PC-3 (cell line): Measurements from ENCODE around the gene ZFP90. TPM values are rescaled to one million over a fixed set of nuclear protein-coding genes. Genes with fewer than 3 reads are reported as not detected.

Experiments
- ATAC-seq: fragments of 200-7000 bp; cut with Tn5 transposase; 2 replicates; pipeline ENCODE4 v1.9.1; 2020; ENCODE audit warnings: mild to moderate bottlenecking, moderate library complexity
- BruUV-seq: library from RNA; stranded (reverse); fragments of 400-500 nt; replicated peaks from 2 replicates; lab custom pipeline; 2021; lab: Mats Ljungman, UMichigan
- CTCF ChIA-PET: fragments of 300-600 bp; sonication (Branson Sonifier 250); formaldehyde crosslinking; loops from one replicate; lab custom pipeline; 2022; ENCODE audit warnings: antibody characterized with exemption; lab: Charles Lee
- POLR2A ChIA-PET: fragments of 300-600 bp; sonication (Branson Sonifier 250); formaldehyde crosslinking; loops from one replicate; lab custom pipeline; 2022; ENCODE audit warnings: antibody characterized with exemption; ENCODE audit not compliant: unreplicated experiment; lab: Charles Lee
- DNase-seq: peaks from one replicate; pipeline ENCODE4 v3.0.0-alpha.2; 2015
- H2AFZ ChIP-seq: fragments of 300-600 bp; sonication (generic); 2 replicates; pipeline ENCODE4 v1.6.0; 2016; ENCODE audit warnings: antibody characterized with exemption, low read length
- H3F3A ChIP-seq: fragments of 300-600 bp; sonication (generic); one replicate; pipeline ENCODE4 v1.6.0; 2017; ENCODE audit warnings: antibody characterized with exemption, low read length, control low read depth, mild to moderate bottlenecking; ENCODE audit not compliant: unreplicated experiment
- H3K27ac ChIP-seq: fragments of 300-600 bp; sonication (generic); 2 replicates; pipeline ENCODE4 v1.5.1; 2016; ENCODE audit warnings: mild to moderate bottlenecking, low read length
- H3K27me3 ChIP-seq: fragments of 300-600 bp; sonication (generic); 2 replicates; pipeline ENCODE4 v1.6.1; 2016; ENCODE audit warnings: low read length, mixed read lengths
- H3K36me3 ChIP-seq: fragments of 300-600 bp; sonication (generic); 2 replicates; pipeline ENCODE4 v1.6.1; 2016; ENCODE audit warnings: low read depth, mixed run types, low read length, mixed read lengths
- H3K4me1 ChIP-seq: fragments of 300-600 bp; sonication (generic); 2 replicates; pipeline ENCODE4 v1.5.1; 2016; ENCODE audit warnings: low read length; ENCODE audit not compliant: insufficient read depth
- H3K4me2 ChIP-seq: fragments of 300-600 bp; sonication (generic); 2 replicates; pipeline ENCODE4 v1.6.0; 2016; ENCODE audit warnings: low read length
- H3K4me3 ChIP-seq: fragments of 300-600 bp; sonication (generic); 2 replicates; pipeline ENCODE4 v1.5.1; 2016; ENCODE audit warnings: mild to moderate bottlenecking, low read length, mixed read lengths
- H3K79me2 ChIP-seq: fragments of 300-600 bp; sonication (generic); 2 replicates; pipeline ENCODE4 v1.6.1; 2017; ENCODE audit warnings: low read length, mixed read lengths
- H3K9ac ChIP-seq: fragments of 300-600 bp; sonication (generic); 2 replicates; pipeline ENCODE4 v1.6.0; 2016; ENCODE audit warnings: mild to moderate bottlenecking, low read length
- H3K9me2 ChIP-seq: fragments of 300-600 bp; sonication (generic); replicated peaks from 2 replicates; pipeline ENCODE4 v1.6.1; 2016; ENCODE audit warnings: mixed run types, low read length, mixed read lengths
- H3K9me3 ChIP-seq: fragments of 300-600 bp; sonication (generic); 2 replicates; pipeline ENCODE4 v1.6.1; 2016; ENCODE audit warnings: low read length, mixed read lengths
- H4K20me1 ChIP-seq: fragments of 300-600 bp; sonication (generic); 2 replicates; pipeline ENCODE4 v1.6.1; 2016; ENCODE audit warnings: low read length, mixed read lengths
- EZH2 ChIP-seq: fragments of 300-600 bp; sonication (generic); IDR thresholded peaks from one replicate; pipeline ENCODE4 v1.6.1; 2017; ENCODE audit warnings: antibody characterized with exemption, mild to moderate bottlenecking, low read length; ENCODE audit not compliant: unreplicated experiment
- EZH2phosphoT487 ChIP-seq: fragments of 300-600 bp; sonication (generic); IDR thresholded peaks from 2 replicates; pipeline ENCODE4 v1.6.1; 2018; ENCODE audit warnings: mild to moderate bottlenecking, antibody characterized with exemption, low read length, borderline replicate concordance
- intact Hi-C: fragments of 100-400 bp; cut with micrococcal nuclease; formaldehyde crosslinking; loops from 2 replicates; pipeline ENCODE4 v1.9.0; 2023
- total RNA-seq: library from RNA; depleted of rRNA; stranded (reverse); fragments of >200 nt; gene quantifications from 2 replicates; pipeline ENCODE4 v1.2.3, GENCODE V29; 2014
- TF ChIP-seq, protein P1 (sequence below): fragments of 300-600 bp; sonication (generic); conservative IDR thresholded peaks from 2 replicates; pipeline ENCODE4 v1.5.1; 2017; ENCODE audit warnings: antibody characterized with exemption, low read depth, mild to moderate bottlenecking, low read length

The ZFP90 gene
- total RNA-seq, 1 experiment from 2014 or later = 18.9 TPM

DNA sequence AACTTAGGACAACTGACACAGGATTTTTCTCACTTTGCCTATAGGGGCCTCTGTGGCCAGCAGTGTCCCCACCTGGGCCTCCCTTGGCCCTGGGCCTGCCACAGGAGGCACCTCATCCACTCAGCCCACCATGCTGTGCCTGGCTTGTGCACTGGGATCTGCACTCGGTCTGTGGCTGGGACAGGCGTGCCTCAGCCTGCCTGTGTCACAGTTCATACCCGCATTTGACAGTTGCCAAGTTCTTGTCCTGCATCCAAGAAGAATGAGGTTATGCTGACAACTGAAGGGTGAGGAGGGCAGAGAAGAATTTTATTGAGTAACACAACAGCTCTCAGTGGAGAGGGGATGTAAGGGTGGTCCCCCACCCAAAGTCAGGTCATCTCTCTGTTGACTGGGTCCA, 36.0 kb downstream of the ZFP90 start:
- H3K9me3 ChIP-seq = 0 out of 2 replicates have a peak, but pooled peaks cover 4% of the 10 kb centered on the region
- no peak overlapping the region for H3K4me2 ChIP-seq
- H3K4me3 ChIP-seq = no peak overlapping the region
- no peaks in the 10 kb centered on the region; the same call in 1 of the 2 replicates for H3K36me3 ChIP-seq
- BruUV-seq = no TSS peak
- H3K9ac ChIP-seq = no peak overlapping the region
- ChIA-PET CTCF (no interaction called here), POLR2A (no interaction called here)
- intact Hi-C loops = no loop called here
- H3K79me2 ChIP-seq = no peaks in the 10 kb centered on the region
- H3K9me2 ChIP-seq = no peaks in the 10 kb centered on the region
- TF ChIP-seq, protein P1, sequence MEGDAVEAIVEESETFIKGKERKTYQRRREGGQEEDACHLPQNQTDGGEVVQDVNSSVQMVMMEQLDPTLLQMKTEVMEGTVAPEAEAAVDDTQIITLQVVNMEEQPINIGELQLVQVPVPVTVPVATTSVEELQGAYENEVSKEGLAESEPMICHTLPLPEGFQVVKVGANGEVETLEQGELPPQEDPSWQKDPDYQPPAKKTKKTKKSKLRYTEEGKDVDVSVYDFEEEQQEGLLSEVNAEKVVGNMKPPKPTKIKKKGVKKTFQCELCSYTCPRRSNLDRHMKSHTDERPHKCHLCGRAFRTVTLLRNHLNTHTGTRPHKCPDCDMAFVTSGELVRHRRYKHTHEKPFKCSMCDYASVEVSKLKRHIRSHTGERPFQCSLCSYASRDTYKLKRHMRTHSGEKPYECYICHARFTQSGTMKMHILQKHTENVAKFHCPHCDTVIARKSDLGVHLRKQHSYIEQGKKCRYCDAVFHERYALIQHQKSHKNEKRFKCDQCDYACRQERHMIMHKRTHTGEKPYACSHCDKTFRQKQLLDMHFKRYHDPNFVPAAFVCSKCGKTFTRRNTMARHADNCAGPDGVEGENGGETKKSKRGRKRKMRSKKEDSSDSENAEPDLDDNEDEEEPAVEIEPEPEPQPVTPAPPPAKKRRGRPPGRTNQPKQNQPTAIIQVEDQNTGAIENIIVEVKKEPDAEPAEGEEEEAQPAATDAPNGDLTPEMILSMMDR = no peak
- no peak for TF ChIP-seq EZH2
- no peak for TF ChIP-seq EZH2phosphoT487
- no peaks in the 10 kb centered on the region for H3K27me3 ChIP-seq
- no peak for ATAC-seq
- H3K4me1 ChIP-seq = no peaks in the 10 kb centered on the region
- H3K27ac ChIP-seq = no peak overlapping the region
- no peaks in the 10 kb centered on the region for H4K20me1 ChIP-seq
- no peak overlapping the region for H2AFZ ChIP-seq
- H3F3A ChIP-seq = no peaks in the 10 kb centered on the region
- no peak for DNase-seq

DNA sequence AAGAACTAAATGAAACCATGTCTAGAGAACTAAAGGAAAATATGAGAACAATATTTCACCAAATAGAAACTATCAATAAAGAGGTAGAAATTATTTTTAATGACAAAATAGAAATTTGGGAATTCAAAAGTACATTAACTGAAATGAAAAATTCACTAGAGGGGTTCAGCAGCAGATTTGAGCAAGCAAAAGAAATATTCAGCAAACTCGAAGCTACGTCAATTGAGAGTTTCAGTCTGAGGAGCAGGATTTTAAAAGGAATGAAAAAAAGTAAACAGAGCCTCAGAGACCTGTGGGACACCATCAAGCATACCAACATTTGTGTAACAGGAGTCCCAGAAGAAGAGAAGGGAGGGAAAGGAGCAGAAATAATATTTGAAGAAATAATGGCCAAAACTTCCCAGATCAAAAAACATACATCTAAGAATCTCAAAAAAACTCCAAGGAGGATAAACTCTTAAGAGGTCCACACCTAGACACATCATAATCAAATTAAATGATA, 38.3 kb downstream of the ZFP90 start:
- no TSS peak for BruUV-seq
- no peaks in the 10 kb centered on the region for H3K27me3 ChIP-seq
- H3K9me2 ChIP-seq = no peaks in the 10 kb centered on the region
- DNase-seq = no peak
- H3K36me3 ChIP-seq = no peaks in the 10 kb centered on the region; the same call in 1 of the 2 replicates
- intact Hi-C loops = no loop called here
- TF ChIP-seq, protein P1 = no peak
- no peak for TF ChIP-seq EZH2phosphoT487
- TF ChIP-seq EZH2 = no peak
- no peak overlapping the region for H3K27ac ChIP-seq
- ChIA-PET POLR2A (no interaction called here), CTCF (no interaction called here)
- no peak for ATAC-seq
- H3K4me1 ChIP-seq = no peaks in the 10 kb centered on the region
- no peak overlapping the region for H3K9ac ChIP-seq
- no peaks in the 10 kb centered on the region for H3K79me2 ChIP-seq
- no peaks in the 10 kb centered on the region for H4K20me1 ChIP-seq
- H2AFZ ChIP-seq = no peak overlapping the region
- H3K4me2 ChIP-seq = no peak overlapping the region
- H3K9me3 ChIP-seq = 0 out of 2 replicates have a peak, but pooled peaks cover 4% of the 10 kb centered on the region
- H3K4me3 ChIP-seq = no peak overlapping the region
- no peaks in the 10 kb centered on the region for H3F3A ChIP-seq
